Right lobe of liver (tissue), 6 donors: Measurements from ENCODE around the gene NAP1L1. TPM values are rescaled to one million over a fixed set of nuclear protein-coding genes. Genes with fewer than 3 reads are reported as not detected.

Experiments
- ATAC-seq, 4 donors: fragments of 200-7000 bp; cut with Tn5 transposase; one replicate each; pipeline ENCODE4 v1.9.1; 2020; ENCODE audit warnings: mild to moderate bottlenecking in 4 of 4, moderate library complexity in 4 of 4
- DNase-seq, 3 donors: peaks; one replicate each; pipeline ENCODE4 v3.0.0-alpha.2; 2020
- H3K27ac ChIP-seq, 3 donors: fragments of 200-600 bp; one replicate each; pipeline ENCODE4 v1.8.0; 2022
- H3K27me3 ChIP-seq, 2 donors: fragments of 200-600 bp; one replicate each; pipeline ENCODE4 v1.8.0; 2022
- H3K36me3 ChIP-seq, 4 donors: fragments of 200-600 bp; sonication (generic) in 1 of 4; one replicate each; pipeline versions ENCODE4 v1.5.1 to v1.8.0; 2017 to 2022; ENCODE audit warnings: control low read depth in 1 of 4
- H3K4me1 ChIP-seq, 4 donors: fragments of 200-600 bp; sonication (generic) in 1 of 4; one replicate each; pipeline versions ENCODE4 v1.5.1 to v1.8.0; 2017 to 2022; ENCODE audit warnings: control low read depth in 1 of 4
- H3K4me3 ChIP-seq, 3 donors: fragments of 200-600 bp; one replicate each; pipeline ENCODE4 v1.8.0; 2022
- H3K9me3 ChIP-seq, 4 donors: fragments of 200-600 bp; sonication (generic) in 1 of 4; one replicate each; pipeline versions ENCODE4 v1.5.1 to v1.8.0; 2017 to 2022; ENCODE audit warnings: control low read depth in 1 of 4
- CTCF ChIP-seq, 4 donors: fragments of 200-600 bp in 3 of 4; fragments of 450-650 bp in 1 of 4; IDR thresholded peaks; one replicate each; pipeline versions ENCODE4 v1.5.1 to v1.8.0; 2016 to 2022; ENCODE audit warnings: antibody characterized with exemption in 4 of 4, mild to moderate bottlenecking in 2 of 4
- POLR2A ChIP-seq: fragments of 450-650 bp; IDR thresholded peaks from one replicate; pipeline ENCODE4 v1.6.1; 2017; ENCODE audit warnings: antibody characterized with exemption, mild to moderate bottlenecking
- WGBS: methylation state at CpG from one replicate; pipeline ENCODE4 v1.1.6; 2018; ENCODE audit warnings: low coverage, low lambda C conversion rate; ENCODE audit not compliant: insufficient coverage; ENCODE audit errors: missing lambda C conversion rate; 5-methylcytosine and 5-hydroxymethylcytosine counted together
- intact Hi-C, 2 donors: fragments of 100-400 bp; cut with DNase I; formaldehyde crosslinking; loops; one replicate each; pipeline versions ENCODE4 v1.11.2 to v1.14.1; 2022
- total RNA-seq, 6 experiments: library from RNA; depleted of rRNA in 2 of 6; stranded (reverse); fragments of >200 nt in 2 of 6; fragmentation: NEBNext Ultra II Directional in 3 of 6; extraction: Animal tissue kit (Norgen Biotek cat#: 25700) in 3 of 6; gene quantifications; one replicate each; pipeline versions ENCODE4 v1.1.0 to v1.2.4, GENCODE V29; 2016 to 2023
- donor health status: DM: no; HTN: yes; CAD: no.
- donor health status: DM: no; HTN: no; CAD: no.
- donor health status: DM: no; HTN: no; CAD: no.
- donor health status: DM: no; HTN: yes; CAD: no.
- donor health status: DM: no; HTN: yes; CAD: no.

NAP1L1 gene
- total RNA-seq, 6 experiments from 2014 or later = 61.9 to 99.1 (median 81.5) TPM

DNA sequence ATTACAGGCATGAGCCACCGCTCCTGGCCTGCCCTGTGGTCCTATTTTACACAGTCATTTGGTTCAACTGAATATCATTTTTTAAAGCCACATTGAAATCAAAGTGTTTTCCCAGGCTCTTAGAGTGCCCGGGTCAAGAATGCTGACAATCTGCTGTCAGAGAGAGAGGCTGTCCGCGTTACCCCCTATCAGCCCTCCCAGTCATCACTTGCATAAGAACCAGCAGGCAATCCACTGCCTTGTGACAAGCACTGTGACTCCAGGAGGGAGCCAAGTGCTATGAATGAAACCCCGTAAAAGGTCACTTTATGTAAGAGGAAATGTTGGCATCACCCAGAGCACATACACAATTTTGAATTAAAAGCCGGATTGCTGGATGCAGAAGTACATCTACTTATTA is 66.4 kb downstream of the NAP1L1 start:
- Histone ChIP-seq H3K4me3 (no peak overlapping the region), H3K27me3 (no peaks in the 10 kb centered on the region), H3K9me3 (no peaks in the 10 kb centered on the region), H3K4me1 (no peaks in the 10 kb centered on the region), H3K27ac (no peak overlapping the region), H3K36me3 (no peaks in the 10 kb centered on the region)
- no peak for DNase-seq
- 52% methylated on average over 4 of the region's 6 CpGs for WGBS
- intact Hi-C loops = no loop called here
- TF ChIP-seq POLR2A (no peak), CTCF (IDR thresholded peaks at IDR 0.05) (no peak)
- ATAC-seq = peak in 2 of 4 donors; percentile 6 to 31

DNA sequence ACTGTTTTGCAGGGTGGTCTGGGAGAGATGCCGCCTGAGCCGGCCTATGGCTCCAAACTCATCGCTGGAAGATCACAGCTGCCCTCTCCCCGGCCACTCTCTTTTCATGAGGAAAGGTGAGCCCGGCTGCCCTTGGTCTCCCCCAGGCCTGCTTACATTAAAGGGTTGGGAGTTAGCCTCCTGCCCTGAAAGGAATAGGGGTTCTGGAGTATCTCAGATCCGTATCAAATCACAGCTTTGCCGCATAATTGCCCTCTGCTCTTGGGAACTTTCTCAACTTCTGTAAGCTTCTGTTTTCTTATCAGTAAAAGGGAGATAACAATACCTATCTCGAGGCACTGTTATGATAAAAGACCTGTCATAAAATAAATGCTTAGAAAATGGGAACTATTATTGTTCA is 70.5 kb downstream of the NAP1L1 start:
- 75% methylated on average over 4 of the region's 8 CpGs for WGBS
- Histone ChIP-seq H3K9me3 (no peaks in the 10 kb centered on the region), H3K4me3 (no peak overlapping the region), H3K27me3 (no peaks in the 10 kb centered on the region), H3K4me1 (no peaks in the 10 kb centered on the region), H3K36me3 (no peaks in the 10 kb centered on the region), H3K27ac (no peak overlapping the region)
- no peak for ATAC-seq
- intact Hi-C loops = no loop called here
- DNase-seq = no peak
- no peak for TF ChIP-seq CTCF (IDR thresholded peaks at IDR 0.05)

DNA sequence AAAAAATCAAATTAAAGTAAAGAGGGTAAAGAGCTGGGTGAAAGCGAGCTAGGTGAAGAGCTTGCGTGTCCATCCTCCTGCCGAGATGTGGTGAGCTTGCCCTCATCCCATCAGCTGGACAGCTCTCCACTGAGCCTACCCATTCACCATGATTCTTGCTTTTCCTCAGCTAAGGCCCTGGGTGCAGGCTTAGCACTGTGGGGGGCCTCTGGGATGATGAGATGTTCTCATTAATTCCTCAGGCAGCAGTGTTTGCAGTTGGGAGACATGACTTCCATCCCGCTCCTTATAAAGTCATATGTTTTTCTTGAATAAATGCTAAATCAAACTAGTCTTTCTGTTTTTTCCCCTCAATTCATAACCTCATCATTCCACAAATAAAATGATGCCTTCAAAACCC is 70.9 kb downstream of the NAP1L1 start:
- no peaks in the 10 kb centered on the region for H3K27me3 ChIP-seq
- TF ChIP-seq POLR2A (no peak), CTCF (IDR thresholded peaks at IDR 0.05) (no peak)
- WGBS = 100% methylated on average over 4 of the region's 4 CpGs
- no peaks in the 10 kb centered on the region for H3K4me1 ChIP-seq
- H3K9me3 ChIP-seq = no peaks in the 10 kb centered on the region
- H3K27ac ChIP-seq = no peak overlapping the region
- intact Hi-C loops = no loop called here
- no peaks in the 10 kb centered on the region for H3K36me3 ChIP-seq
- no peak overlapping the region for H3K4me3 ChIP-seq
- DNase-seq (no peak), ATAC-seq (no peak)

- TF ChIP-seq POLR2A = no peak
- TF ChIP-seq CTCF (IDR thresholded peaks at IDR 0.05) = no peak
- no peak for ATAC-seq
Measured at GRCh38 chr12:76012644-76013043, 71.8 kb downstream of the NAP1L1 start.

More at GRCh38 chr12:76012644-76013043, 71.8 kb downstream of the NAP1L1 start:
- WGBS = 82% methylated on average over 2 of the region's 4 CpGs
- Histone ChIP-seq H3K9me3 (no peaks in the 10 kb centered on the region), H3K4me1 (no peaks in the 10 kb centered on the region), H3K4me3 (no peak overlapping the region), H3K27me3 (no peaks in the 10 kb centered on the region), H3K27ac (no peak overlapping the region), H3K36me3 (no peaks in the 10 kb centered on the region)
- DNase-seq = no peak
- intact Hi-C loops = no loop called here
